GM23248 (cell line): ENCODE results near the gene EIF2B5. TPM values are rescaled to one million over a fixed set of nuclear protein-coding genes. Genes with fewer than 3 reads are reported as not detected.

Experiments used
- DNase-seq: peaks from one replicate; pipeline ENCODE4 v3.0.0-alpha.2; 2015
- H2AFZ ChIP-seq: fragments of 200-600 bp; sonication (generic); 2 replicates; pipeline ENCODE4 v1.6.1; 2016; ENCODE audit warnings: antibody characterized with exemption
- H3F3A ChIP-seq: fragments of 200-600 bp; sonication (generic); 2 replicates; pipeline ENCODE4 v1.6.1; 2016; ENCODE audit warnings: mild to moderate bottlenecking, antibody characterized with exemption, mixed run types; ENCODE audit not compliant: insufficient read depth
- H3K27ac ChIP-seq: fragments of 200-600 bp; sonication (generic); 2 replicates; pipeline ENCODE4 v1.5.1; 2016; ENCODE audit warnings: mild to moderate bottlenecking
- H3K27me3 ChIP-seq: fragments of 200-600 bp; sonication (generic); replicated peaks from 2 replicates; pipeline ENCODE4 v1.6.1; 2016; ENCODE audit warnings: mild to moderate bottlenecking; ENCODE audit not compliant: insufficient read depth
- H3K36me3 ChIP-seq: fragments of 200-600 bp; sonication (generic); 2 replicates; pipeline ENCODE4 v1.6.1; 2016; ENCODE audit warnings: low read depth, mild to moderate bottlenecking
- H3K4me1 ChIP-seq: fragments of 200-600 bp; sonication (generic); 2 replicates; pipeline ENCODE4 v1.6.1; 2016; ENCODE audit warnings: mild to moderate bottlenecking; ENCODE audit not compliant: insufficient read depth
- H3K4me2 ChIP-seq: fragments of 200-600 bp; sonication (generic); one replicate; pipeline ENCODE4 v1.6.1; 2016; ENCODE audit warnings: mild to moderate bottlenecking; ENCODE audit not compliant: unreplicated experiment
- H3K4me3 ChIP-seq: fragments of 200-600 bp; sonication (generic); 2 replicates; pipeline ENCODE4 v1.5.1; 2016; ENCODE audit warnings: mild to moderate bottlenecking
- H3K79me2 ChIP-seq: fragments of 200-600 bp; sonication (generic); 2 replicates; pipeline ENCODE4 v1.6.1; 2016; ENCODE audit warnings: mild to moderate bottlenecking; ENCODE audit not compliant: insufficient read depth
- H3K9ac ChIP-seq: fragments of 200-600 bp; sonication (generic); 2 replicates; pipeline ENCODE4 v1.6.1; 2016; ENCODE audit warnings: mild to moderate bottlenecking
- H3K9me2 ChIP-seq: fragments of 200-600 bp; sonication (generic); 2 replicates; pipeline ENCODE4 v1.6.1; 2016; ENCODE audit warnings: mixed run types, mild to moderate bottlenecking, moderate library complexity; ENCODE audit not compliant: insufficient read depth
- H3K9me3 ChIP-seq: fragments of 200-600 bp; sonication (generic); one replicate; pipeline ENCODE4 v1.6.1; 2017; ENCODE audit warnings: low read depth
- H4K20me1 ChIP-seq: fragments of 200-600 bp; sonication (generic); 2 replicates; pipeline ENCODE4 v1.6.0; 2016; ENCODE audit not compliant: insufficient read depth
- EZH2 ChIP-seq: fragments of 200-600 bp; sonication (generic); IDR thresholded peaks from 2 replicates; pipeline ENCODE4 v1.6.1; 2018; ENCODE audit warnings: antibody characterized with exemption, mild to moderate bottlenecking; ENCODE audit not compliant: insufficient read depth, poor library complexity, severe bottlenecking
- EZH2phosphoT487 ChIP-seq: fragments of 200-600 bp; sonication (generic); IDR thresholded peaks from 2 replicates; pipeline ENCODE4 v1.6.1; 2018; ENCODE audit warnings: antibody characterized with exemption, moderate library complexity, mild to moderate bottlenecking, low read depth; ENCODE audit not compliant: insufficient read depth
- WGBS, 2 experiments: methylation state at CpG; one replicate each; pipeline ENCODE4 v1.1.6; 2015 to 2017; ENCODE audit warnings: low lambda C conversion rate in 2 of 2, low coverage in 1 of 2; ENCODE audit errors: missing lambda C conversion rate in 2 of 2; 5-methylcytosine and 5-hydroxymethylcytosine counted together
- in situ Hi-C: fragments of 300-500 bp; cut with MboI; formaldehyde crosslinking; loops from 2 replicates; pipeline ENCODE4 v1.15.0; 2020
- polyA plus RNA-seq: library from polyadenylated mRNA; unstranded; fragments of >200 nt; fragmentation: Nextera tagmentation; extraction: Ambion mirVana; gene quantifications from 2 replicates; pipeline ENCODE4 v1.2.1, GENCODE V29; 2016
- total RNA-seq: library from RNA; depleted of rRNA; stranded (reverse); fragments of >200 nt; shearing (Covaris generic); gene quantifications from 2 replicates; pipeline ENCODE4 v1.2.3, GENCODE V29; 2014

Gene EIF2B5
- total and polyA plus RNA-seq, 2 experiments from 2014 or later = 27.8 to 28.3 TPM

- no peak for DNase-seq
- Histone ChIP-seq H3K27ac (no peak overlapping the region), H3K4me2 (no peak overlapping the region), H3K36me3 (peaks cover 24% of the 10 kb centered on the region; the same call in 1 of the 2 replicates), H3K9me2 (no peaks in the 10 kb centered on the region), H4K20me1 (no peaks in the 10 kb centered on the region), H3K27me3 (no peaks in the 10 kb centered on the region), H2AFZ (no peak overlapping the region), H3K4me3 (no peak overlapping the region), H3K4me1 (no peaks in the 10 kb centered on the region), H3F3A (no peaks in the 10 kb centered on the region), H3K9me3 (no peaks in the 10 kb centered on the region), H3K79me2 (peaks cover 46% of the 10 kb centered on the region), H3K9ac (no peak overlapping the region)
- WGBS, 2 experiments = 91 to 95% methylated on average over 7 of the region's 7 CpGs
- in situ Hi-C loops = no loop called here
- TF ChIP-seq EZH2 (no peak), EZH2phosphoT487 (no peak)
Measured at GRCh38 chr3:184142199-184142598, 7.0 kb downstream of the EIF2B5 start.

DNA sequence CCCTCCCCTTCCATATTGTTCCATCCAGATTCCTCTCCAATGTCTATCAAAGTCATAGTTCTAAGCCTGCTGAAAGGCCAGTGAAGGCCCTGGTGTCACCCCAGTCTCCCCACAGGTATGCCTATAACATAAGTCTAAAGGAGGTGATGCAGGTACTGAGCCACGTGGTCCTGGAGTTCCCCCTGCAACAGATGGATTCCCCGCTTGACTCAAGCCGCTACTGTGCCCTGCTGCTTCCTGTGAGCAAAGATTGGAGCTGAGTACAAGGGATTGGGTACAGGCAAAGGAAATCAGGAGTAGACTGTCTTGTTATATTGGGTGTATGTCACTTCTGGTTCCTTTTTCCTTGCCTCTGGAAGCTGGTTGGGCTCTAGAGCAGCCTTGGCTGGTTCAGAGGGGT lies 8.2 kb downstream of the EIF2B5 start:
- in situ Hi-C loops = no loop called here
- TF ChIP-seq EZH2 (no peak), EZH2phosphoT487 (no peak)
- no peak overlapping the region for H3K27ac ChIP-seq
- H3K4me3 ChIP-seq = no peak overlapping the region
- no peaks in the 10 kb centered on the region for H3K9me2 ChIP-seq
- 94 to 96% methylated on average over 3 of the region's 3 CpGs for WGBS, 2 experiments
- no peaks in the 10 kb centered on the region for H3K27me3 ChIP-seq
- H3F3A ChIP-seq = no peaks in the 10 kb centered on the region
- peaks cover 24% of the 10 kb centered on the region; the same call in 1 of the 2 replicates for H3K36me3 ChIP-seq
- H3K4me1 ChIP-seq = no peaks in the 10 kb centered on the region
- no peaks in the 10 kb centered on the region for H4K20me1 ChIP-seq
- no peak overlapping the region for H2AFZ ChIP-seq
- no peak overlapping the region for H3K4me2 ChIP-seq
- H3K9me3 ChIP-seq = no peaks in the 10 kb centered on the region
- no peak overlapping the region for H3K9ac ChIP-seq
- H3K79me2 ChIP-seq = peaks cover 35% of the 10 kb centered on the region
- DNase-seq = no peak

GRCh38 chr3:184144505-184144904 lies 9.3 kb downstream of the EIF2B5 start:
- Histone ChIP-seq H3K9ac (no peak overlapping the region), H3K9me2 (no peaks in the 10 kb centered on the region), H3F3A (no peaks in the 10 kb centered on the region), H3K4me3 (no peak overlapping the region), H3K9me3 (no peaks in the 10 kb centered on the region), H3K4me1 (no peaks in the 10 kb centered on the region), H3K4me2 (no peak overlapping the region), H3K36me3 (peaks cover 24% of the 10 kb centered on the region; the same call in 1 of the 2 replicates), H3K27ac (no peak overlapping the region), H4K20me1 (no peaks in the 10 kb centered on the region), H3K79me2 (peaks cover 23% of the 10 kb centered on the region), H3K27me3 (no peaks in the 10 kb centered on the region), H2AFZ (no peak overlapping the region)
- in situ Hi-C loops = no loop called here
- WGBS, 2 experiments = 94% methylated on average over 5 of the region's 5 CpGs
- no peak for DNase-seq
- no peak for TF ChIP-seq EZH2phosphoT487

DNA sequence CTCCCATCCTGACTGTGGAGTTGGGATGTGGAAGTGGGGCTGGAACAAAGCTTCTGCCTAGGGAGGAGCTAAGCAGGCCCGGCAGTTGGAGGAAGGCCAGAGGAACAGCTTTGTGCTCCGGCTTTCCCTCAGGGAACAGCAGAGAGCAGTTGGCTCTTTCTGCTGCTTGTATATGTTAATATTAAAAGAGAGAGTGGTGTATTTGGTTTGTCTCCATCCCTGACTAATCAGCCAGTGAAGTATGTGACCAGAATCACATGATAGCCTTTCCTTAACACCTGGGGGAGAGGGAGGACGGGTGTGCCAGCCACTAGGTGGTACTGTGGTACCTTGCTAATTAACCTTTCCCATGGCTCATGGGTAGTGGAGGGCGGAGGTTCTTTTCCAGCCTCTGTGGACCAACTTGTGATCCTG lies 10.0 kb downstream of the EIF2B5 start:
- peak; percentile 39 for DNase-seq
- no peak overlapping the region for H2AFZ ChIP-seq
- no peaks in the 10 kb centered on the region for H3K9me2 ChIP-seq
- H3K9me3 ChIP-seq = no peaks in the 10 kb centered on the region
- no peak overlapping the region for H3K27ac ChIP-seq
- no peaks in the 10 kb centered on the region for H3K27me3 ChIP-seq
- TF ChIP-seq EZH2phosphoT487 (no peak), EZH2 (no peak)
- no peaks in the 10 kb centered on the region for H3K4me1 ChIP-seq
- H3K79me2 ChIP-seq = peaks cover 17% of the 10 kb centered on the region
- no peak overlapping the region for H3K4me2 ChIP-seq
- no peak overlapping the region for H3K4me3 ChIP-seq
- H3K36me3 ChIP-seq = peaks cover 24% of the 10 kb centered on the region; the same call in 1 of the 2 replicates
- no peaks in the 10 kb centered on the region for H4K20me1 ChIP-seq
- no peak overlapping the region for H3K9ac ChIP-seq
- no peaks in the 10 kb centered on the region for H3F3A ChIP-seq
- WGBS, 2 experiments = 52 to 62% methylated on average over 4 of the region's 4 CpGs
- in situ Hi-C loops = no loop called here

GRCh38 chr3:184145751-184146270 lies 10.7 kb downstream of the EIF2B5 start:
- Histone ChIP-seq H2AFZ (no peak overlapping the region), H3K9ac (no peak overlapping the region), H4K20me1 (no peaks in the 10 kb centered on the region), H3K79me2 (peaks cover 11% of the 10 kb centered on the region), H3K36me3 (peaks cover 20% of the 10 kb centered on the region; the same call in 1 of the 2 replicates), H3K9me3 (no peaks in the 10 kb centered on the region), H3K4me2 (no peak overlapping the region), H3K9me2 (no peaks in the 10 kb centered on the region), H3K4me1 (no peaks in the 10 kb centered on the region), H3K27me3 (no peaks in the 10 kb centered on the region), H3F3A (no peaks in the 10 kb centered on the region), H3K27ac (no peak overlapping the region), H3K4me3 (no peak overlapping the region)
- WGBS, 2 experiments = 84% methylated on average over 8 of the region's 8 CpGs
- TF ChIP-seq EZH2 = no peak
- TF ChIP-seq EZH2phosphoT487 = no peak
- no peak for DNase-seq
- in situ Hi-C loops = no loop called here
